IMR-90 (cell line): ENCODE measurements around the gene STIM1. TPM values are rescaled to one million over a fixed set of nuclear protein-coding genes. Genes with fewer than 3 reads are reported as not detected.

Experiments
- ATAC-seq: fragments of 200-7000 bp; cut with Tn5 transposase; 2 replicates; pipeline ENCODE4 v1.9.1; 2020; ENCODE audit warnings: low read depth, mild to moderate bottlenecking, moderate library complexity
- BruUV-seq: library from RNA; stranded (reverse); fragments of 400-500 nt; replicated peaks from 2 replicates; lab custom pipeline; 2021; lab: Mats Ljungman, UMichigan
- CTCF ChIA-PET: fragments of 300-600 bp; formaldehyde crosslinking; extraction: SDS; loops from one replicate; lab custom pipeline; 2021; ENCODE audit warnings: antibody characterized with exemption; lab: Yijun Ruan, JAX
- POLR2A ChIA-PET: fragments of 300-600 bp; sonication (Branson Sonifier 250); formaldehyde crosslinking; loops from one replicate; lab custom pipeline; 2022; ENCODE audit warnings: antibody characterized with exemption; ENCODE audit not compliant: unreplicated experiment; lab: Charles Lee
- DNase-seq: peaks from one replicate; pipeline ENCODE4 v3.0.0; 2013
- H2AFZ ChIP-seq: replicated peaks from 2 replicates; pipeline ENCODE3; 2013; ENCODE audit warnings: low read length, mild to moderate bottlenecking; ENCODE audit not compliant: poor library complexity
- H2AK5ac ChIP-seq: 2 replicates; pipeline ENCODE4 v1.6.1; 2013; ENCODE audit warnings: low read depth, low read length, inconsistent platforms
- H2AK9ac ChIP-seq: replicated peaks from 2 replicates; pipeline ENCODE3; 2013; ENCODE audit warnings: mild to moderate bottlenecking, low read depth, low read length, moderate library complexity; ENCODE audit not compliant: poor library complexity
- H2BK120ac ChIP-seq: 2 replicates; pipeline ENCODE4 v1.6.1; 2013; ENCODE audit warnings: low read depth, low read length, inconsistent platforms
- H2BK15ac ChIP-seq: 3 replicates; pipeline ENCODE4 v1.6.1; 2013; ENCODE audit warnings: low read depth, low read length, inconsistent platforms
- H2BK20ac ChIP-seq: 2 replicates; pipeline ENCODE4 v1.6.1; 2013; ENCODE audit warnings: low read depth, mild to moderate bottlenecking, inconsistent platforms, low read length, moderate library complexity
- H2BK5ac ChIP-seq: 2 replicates; pipeline ENCODE4 v1.6.1; 2013; ENCODE audit warnings: mild to moderate bottlenecking, low read depth, low read length, inconsistent platforms; ENCODE audit not compliant: poor library complexity, severe bottlenecking
- H3K14ac ChIP-seq: replicated peaks from 2 replicates; pipeline ENCODE4 v1.6.1; 2013; ENCODE audit warnings: low read depth, low read length, inconsistent platforms
- H3K18ac ChIP-seq: 2 replicates; pipeline ENCODE4 v1.6.1; 2013; ENCODE audit warnings: low read depth, low read length, control low read depth
- H3K23ac ChIP-seq: 2 replicates; pipeline ENCODE4 v1.6.1; 2013; ENCODE audit warnings: low read depth, low read length, inconsistent platforms
- H3K27ac ChIP-seq: 2 replicates; pipeline ENCODE4 v1.5.1; 2013; ENCODE audit warnings: mild to moderate bottlenecking, control low read depth, low read length; ENCODE audit not compliant: insufficient read depth
- H3K27me3 ChIP-seq: 2 replicates; pipeline ENCODE4 v1.6.1; 2013; ENCODE audit warnings: low read length; ENCODE audit not compliant: control insufficient read depth, insufficient read depth
- H3K36me3 ChIP-seq: 2 replicates; pipeline ENCODE4 v1.6.1; 2013; ENCODE audit warnings: low read length, mixed read lengths; ENCODE audit not compliant: control insufficient read depth, insufficient read depth
- H3K4ac ChIP-seq: 2 replicates; pipeline ENCODE4 v1.6.1; 2013; ENCODE audit warnings: low read depth, low read length, inconsistent platforms
- H3K4me1 ChIP-seq: 2 replicates; pipeline ENCODE4 v1.6.1; 2013; ENCODE audit warnings: low read length, mixed read lengths; ENCODE audit not compliant: control insufficient read depth, insufficient read depth
- H3K4me2 ChIP-seq: 2 replicates; pipeline ENCODE4 v1.6.1; 2013; ENCODE audit warnings: low read depth, mild to moderate bottlenecking, control low read depth, low read length, moderate library complexity
- H3K4me3 ChIP-seq: 2 replicates; pipeline ENCODE4 v1.5.1; 2013; ENCODE audit warnings: low read depth, mild to moderate bottlenecking, control low read depth, low read length, moderate library complexity; ENCODE audit not compliant: insufficient read depth
- H3K56ac ChIP-seq: 2 replicates; pipeline ENCODE4 v1.6.1; 2013; ENCODE audit warnings: low read length, inconsistent platforms; ENCODE audit not compliant: insufficient read depth; ENCODE audit errors: extremely low read depth
- H3K79me1 ChIP-seq, 2 experiments: 2 replicates each; pipeline ENCODE4 v1.6.1; 2013; ENCODE audit warnings: low read length in 2 of 2, inconsistent platforms in 1 of 2, low read depth in 1 of 2
- H3K9ac ChIP-seq: 2 replicates; pipeline ENCODE4 v1.6.1; 2013; ENCODE audit warnings: low read depth, low read length, control low read depth
- H3K9me1 ChIP-seq: 2 replicates; pipeline ENCODE4 v1.6.1; 2013; ENCODE audit warnings: low read length, inconsistent platforms; ENCODE audit not compliant: insufficient read depth
- H3K9me3 ChIP-seq: 2 replicates; pipeline ENCODE4 v1.6.1; 2013; ENCODE audit warnings: low read length; ENCODE audit not compliant: control insufficient read depth, insufficient read depth
- H4K20me1 ChIP-seq: 2 replicates; pipeline ENCODE4 v1.6.1; 2013; ENCODE audit warnings: low read length, inconsistent platforms; ENCODE audit not compliant: insufficient read depth
- H4K5ac ChIP-seq: 2 replicates; pipeline ENCODE4 v1.6.1; 2013; ENCODE audit warnings: mild to moderate bottlenecking, low read depth, low read length, control low read depth
- H4K8ac ChIP-seq, 2 experiments: 2 replicates each; pipeline ENCODE4 v1.6.1; 2013; ENCODE audit warnings: low read depth in 2 of 2, low read length in 2 of 2, control low read depth in 1 of 2, inconsistent platforms in 1 of 2
- H4K91ac ChIP-seq: 2 replicates; pipeline ENCODE4 v1.6.1; 2013; ENCODE audit warnings: low read depth, low read length, inconsistent platforms; ENCODE audit not compliant: insufficient read depth
- BHLHE40 ChIP-seq: fragments of 150-350 bp; IDR thresholded peaks from 2 replicates; pipeline ENCODE4 v1.6.1; 2016; ENCODE audit warnings: mild to moderate bottlenecking, low read depth, low read length
- CEBPB ChIP-seq: IDR thresholded peaks from 2 replicates; pipeline ENCODE4 v1.6.1; 2012; ENCODE audit warnings: low read depth, low read length, improper control_type of control experiment
- CHD1 ChIP-seq: IDR thresholded peaks from 2 replicates; pipeline ENCODE4 v1.6.1; 2012; ENCODE audit warnings: low read depth, low read length, improper control_type of control experiment
- ELK1 ChIP-seq: fragments of 150-350 bp; IDR thresholded peaks from 2 replicates; pipeline ENCODE4 v1.6.1; 2016; ENCODE audit warnings: low read depth, mild to moderate bottlenecking, low read length, moderate library complexity, borderline replicate concordance
- FOS ChIP-seq: fragments of 150-350 bp; IDR thresholded peaks from 2 replicates; pipeline ENCODE4 v1.6.1; 2016; ENCODE audit warnings: low read depth, low read length
- MAFK ChIP-seq: IDR thresholded peaks from 2 replicates; pipeline ENCODE4 v1.6.1; 2012; ENCODE audit warnings: low read depth, low read length, improper control_type of control experiment
- MXI1 ChIP-seq: IDR thresholded peaks from 2 replicates; pipeline ENCODE4 v1.6.1; 2012; ENCODE audit warnings: low read depth, mild to moderate bottlenecking, low read length, moderate library complexity, borderline replicate concordance
- NFE2L2 ChIP-seq: fragments of 150-350 bp; IDR thresholded peaks from 2 replicates; pipeline ENCODE4 v1.6.1; 2016; ENCODE audit warnings: low read depth, mild to moderate bottlenecking, low read length
- RAD21 ChIP-seq: IDR thresholded peaks from 2 replicates; pipeline ENCODE4 v1.6.1; 2012; ENCODE audit warnings: low read length, improper control_type of control experiment
- RCOR1 ChIP-seq: IDR thresholded peaks from 2 replicates; pipeline ENCODE4 v1.6.1; 2012; ENCODE audit warnings: mild to moderate bottlenecking, low read length, improper control_type of control experiment; ENCODE audit not compliant: insufficient replicate concordance
- RFX5 ChIP-seq: IDR thresholded peaks from 2 replicates; pipeline ENCODE4 v1.8.0; 2012; ENCODE audit warnings: low read depth, mild to moderate bottlenecking, low read length, moderate library complexity
- SMC3 ChIP-seq: fragments of 150-350 bp; IDR thresholded peaks from 2 replicates; pipeline ENCODE4 v1.6.1; 2016; ENCODE audit warnings: low read depth, mild to moderate bottlenecking, antibody characterized with exemption, low read length, moderate library complexity
- WGBS, 2 experiments: methylation state at CpG; one replicate each; pipeline versions ENCODE4 v1.1.5 to v1.1.7; 2013; ENCODE audit warnings: missing lambda C conversion rate in 2 of 2; ENCODE audit not compliant: insufficient read length in 1 of 2; ENCODE audit errors: extremely low coverage in 2 of 2; 5-methylcytosine and 5-hydroxymethylcytosine counted together
- dilution Hi-C: fragments of 300-500 bp; cut with HindIII; formaldehyde crosslinking; loops from one replicate; pipeline ENCODE4 v1.14.3; 2018; ENCODE audit warnings: low sequenced_read_pairs; ENCODE audit not compliant: unreplicated experiment
- in situ Hi-C: fragments of 300-500 bp; cut with MboI; formaldehyde crosslinking; loops from 3 replicates; pipeline ENCODE4 v1.14.3; 2019; ENCODE audit warnings: low sequenced_read_pairs, inconsistent platforms, mixed read lengths
- intact Hi-C: fragments of 100-400 bp; cut with micrococcal nuclease; formaldehyde crosslinking; loops from 2 replicates; pipeline ENCODE4 v1.10.0; 2022
- polyA plus RNA-seq, 3 experiments: library from polyadenylated mRNA; depleted of rRNA; stranded (reverse); fragments of >200 nt; gene quantifications; 2 replicates each; pipeline ENCODE4 v1.2.3, GENCODE V29; 2012; ENCODE audit warnings: low replicate concordance in 1 of 3
- total RNA-seq: library from RNA; depleted of rRNA; stranded (reverse); fragments of >200 nt; gene quantifications from 2 replicates; pipeline ENCODE4 v1.2.3, GENCODE V29; 2012
- TF ChIP-seq, protein P1 (sequence below): fragments of 150-350 bp; IDR thresholded peaks from 2 replicates; pipeline ENCODE4 v1.6.1; 2017; ENCODE audit warnings: mild to moderate bottlenecking, antibody characterized with exemption, low read length, low read depth
- TF ChIP-seq, protein P2 (sequence below): conservative IDR thresholded peaks from 2 replicates; pipeline ENCODE4 v1.5.1; 2012; ENCODE audit warnings: mild to moderate bottlenecking, low read depth, low read length, improper control_type of control experiment

The STIM1 gene
- total and polyA plus RNA-seq, 2 of the 4 experiments (the other 2 are of a cell fraction), result 17.9 to 23.0 TPM

DNA sequence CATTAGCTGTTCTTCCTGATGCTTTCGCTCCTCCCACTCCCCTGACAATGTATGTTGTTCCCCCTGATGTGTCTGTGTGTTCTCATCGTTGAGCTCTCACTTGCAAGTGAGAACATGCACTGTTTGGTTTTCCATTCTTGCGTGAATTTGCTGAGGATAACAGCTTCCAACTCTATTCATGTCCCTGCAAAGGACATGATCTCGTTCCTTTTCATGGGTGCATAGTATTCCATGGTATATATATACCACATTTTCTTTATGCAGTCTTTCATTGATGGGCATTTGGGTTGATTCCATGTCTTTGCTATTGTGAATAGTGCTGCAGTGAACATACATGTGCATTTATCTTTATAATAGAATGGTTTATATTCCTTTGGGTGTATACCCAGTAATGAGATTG, 180.5 kb downstream of the STIM1 start:
- ChIA-PET POLR2A (no interaction called here), CTCF (no interaction called here)
- H3K9ac ChIP-seq, result no peak overlapping the region
- no peak overlapping the region for H4K91ac ChIP-seq
- no peak overlapping the region for H2AFZ ChIP-seq
- H3K4me3 ChIP-seq, result no peak overlapping the region
- DNase-seq (no peak), ATAC-seq (no peak)
- H3K4me1 ChIP-seq, result peaks cover 2% of the 10 kb centered on the region; the same call in 1 of the 2 replicates
- H3K4ac ChIP-seq, result no peak overlapping the region
- H2BK20ac ChIP-seq, result no peak overlapping the region
- no peaks in the 10 kb centered on the region for H3K27me3 ChIP-seq
- intact Hi-C loops (no loop called here), dilution Hi-C loops (no loop called here), in situ Hi-C loops (no loop called here)
- no peak overlapping the region for H2AK9ac ChIP-seq
- no peaks in the 10 kb centered on the region for H3K9me1 ChIP-seq
- no peak overlapping the region for H3K4me2 ChIP-seq
- no CpG with 5 or more reads among the region's 4 CpGs for WGBS, 2 experiments
- H3K18ac ChIP-seq, result no peak overlapping the region
- H3K23ac ChIP-seq, result no peak overlapping the region
- H2BK120ac ChIP-seq, result no peak overlapping the region
- H3K36me3 ChIP-seq, result no peaks in the 10 kb centered on the region
- H4K5ac ChIP-seq, result no peak overlapping the region
- TF ChIP-seq CEBPB (no peak), SMC3 (no peak), RAD21 (no peak), CHD1 (no peak), NFE2L2 (no peak), ELK1 (no peak), BHLHE40 (no peak), FOS (no peak), RFX5 (no peak), MXI1 (no peak), RCOR1 (no peak), MAFK (no peak)
- TF ChIP-seq, protein P1, sequence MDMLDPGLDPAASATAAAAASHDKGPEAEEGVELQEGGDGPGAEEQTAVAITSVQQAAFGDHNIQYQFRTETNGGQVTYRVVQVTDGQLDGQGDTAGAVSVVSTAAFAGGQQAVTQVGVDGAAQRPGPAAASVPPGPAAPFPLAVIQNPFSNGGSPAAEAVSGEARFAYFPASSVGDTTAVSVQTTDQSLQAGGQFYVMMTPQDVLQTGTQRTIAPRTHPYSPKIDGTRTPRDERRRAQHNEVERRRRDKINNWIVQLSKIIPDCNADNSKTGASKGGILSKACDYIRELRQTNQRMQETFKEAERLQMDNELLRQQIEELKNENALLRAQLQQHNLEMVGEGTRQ, result no peak
- TF ChIP-seq, protein P2, sequence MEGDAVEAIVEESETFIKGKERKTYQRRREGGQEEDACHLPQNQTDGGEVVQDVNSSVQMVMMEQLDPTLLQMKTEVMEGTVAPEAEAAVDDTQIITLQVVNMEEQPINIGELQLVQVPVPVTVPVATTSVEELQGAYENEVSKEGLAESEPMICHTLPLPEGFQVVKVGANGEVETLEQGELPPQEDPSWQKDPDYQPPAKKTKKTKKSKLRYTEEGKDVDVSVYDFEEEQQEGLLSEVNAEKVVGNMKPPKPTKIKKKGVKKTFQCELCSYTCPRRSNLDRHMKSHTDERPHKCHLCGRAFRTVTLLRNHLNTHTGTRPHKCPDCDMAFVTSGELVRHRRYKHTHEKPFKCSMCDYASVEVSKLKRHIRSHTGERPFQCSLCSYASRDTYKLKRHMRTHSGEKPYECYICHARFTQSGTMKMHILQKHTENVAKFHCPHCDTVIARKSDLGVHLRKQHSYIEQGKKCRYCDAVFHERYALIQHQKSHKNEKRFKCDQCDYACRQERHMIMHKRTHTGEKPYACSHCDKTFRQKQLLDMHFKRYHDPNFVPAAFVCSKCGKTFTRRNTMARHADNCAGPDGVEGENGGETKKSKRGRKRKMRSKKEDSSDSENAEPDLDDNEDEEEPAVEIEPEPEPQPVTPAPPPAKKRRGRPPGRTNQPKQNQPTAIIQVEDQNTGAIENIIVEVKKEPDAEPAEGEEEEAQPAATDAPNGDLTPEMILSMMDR, result no peak
- H3K14ac ChIP-seq, result no peak overlapping the region
- H2BK15ac ChIP-seq, result no peak overlapping the region
- peaks cover 0 to 13% of the 10 kb centered on the region in 2 experiments; a peak in 2 of 4 replicates for H3K79me1 ChIP-seq
- H2AK5ac ChIP-seq, result no peak overlapping the region
- no peak overlapping the region for H3K27ac ChIP-seq
- no TSS peak for BruUV-seq
- H3K9me3 ChIP-seq, result peaks cover 3% of the 10 kb centered on the region
- no peaks in the 10 kb centered on the region for H4K20me1 ChIP-seq
- no peak overlapping the region for H4K8ac ChIP-seq
- no peak overlapping the region for H3K56ac ChIP-seq
- no peak overlapping the region for H2BK5ac ChIP-seq
